HG02798 (cell line): Measurements from ENCODE around the gene TRIM14.
"Not testable (repeated sequence)": the region's sequence is repeated elsewhere in the genome, so short reads cannot be mapped to it uniquely, and the experiment has no call there.

Experiments
- ATAC-seq: cut with Tn5 transposase; IDR thresholded peaks from one replicate; pipeline ENCODE4 v1.9.1; 2021; ENCODE audit warnings: mild to moderate bottlenecking; ENCODE audit not compliant: unreplicated experiment, poor library complexity

Gene TRIM14

DNA sequence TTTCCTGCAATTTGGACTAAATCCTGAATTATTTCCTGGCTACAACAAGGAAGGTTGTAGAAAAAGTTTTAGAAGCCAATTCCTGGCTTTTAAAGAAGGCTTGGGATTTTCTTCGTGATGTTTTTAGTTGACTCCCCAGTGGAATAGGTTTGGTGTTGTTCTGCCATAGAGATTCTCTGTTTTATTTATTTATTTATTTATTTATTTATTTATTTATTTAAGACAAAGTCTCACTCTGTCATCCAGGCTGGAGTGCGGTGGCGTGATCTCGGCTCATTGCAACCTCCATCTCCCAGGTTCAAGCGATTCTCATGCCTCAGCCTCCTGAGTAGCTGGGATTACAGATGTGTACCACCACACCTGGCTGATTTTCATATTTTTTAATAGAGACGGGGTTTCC, 1.9 kb downstream of the TRIM14 start:
- ATAC-seq: not testable (repeated sequence)

DNA sequence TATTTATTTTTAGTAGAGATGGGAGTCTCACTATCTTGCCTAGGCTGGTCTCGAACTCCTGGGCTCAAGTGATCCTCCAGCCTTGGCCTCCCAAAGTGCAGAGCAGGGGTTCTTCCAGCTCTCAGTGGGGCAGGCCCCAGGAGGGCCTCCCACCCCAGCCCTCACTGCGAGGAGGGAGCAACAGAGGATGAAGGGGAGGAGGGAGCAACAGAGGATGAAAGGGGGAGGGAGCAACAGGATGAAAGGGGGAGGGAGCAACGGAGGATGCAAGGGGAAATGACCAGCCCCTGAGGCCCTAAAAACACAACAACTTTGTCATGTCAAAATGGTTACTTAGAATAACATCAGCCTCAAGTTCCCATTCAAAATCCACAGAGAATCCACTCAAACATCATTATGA, 10.0 kb downstream of the TRIM14 start:
- ATAC-seq: no peak

DNA sequence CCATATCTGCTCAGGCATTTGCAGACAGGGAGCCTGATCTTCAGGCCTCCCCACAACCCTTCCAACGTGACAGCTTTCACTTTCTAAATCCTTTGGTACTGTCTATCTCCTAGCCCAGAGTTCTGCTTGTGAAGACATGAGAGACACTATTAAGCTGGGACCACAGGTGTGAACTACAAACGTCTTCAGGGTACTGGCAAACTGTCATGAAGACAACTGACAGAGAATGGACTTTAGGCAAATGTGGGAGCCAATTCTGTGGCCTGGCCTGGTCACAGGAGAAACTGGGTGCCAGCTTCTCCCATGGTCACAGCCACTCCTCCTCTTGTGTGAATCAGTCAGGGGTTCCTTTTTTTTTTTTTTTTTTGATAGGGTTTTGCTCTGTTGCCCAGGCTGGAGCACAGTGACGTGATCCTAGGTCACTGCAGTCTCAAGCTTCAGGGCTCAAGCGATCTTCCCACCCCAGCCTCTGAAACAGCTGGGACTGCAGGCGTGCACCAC, 10.4 kb downstream of the TRIM14 start:
- peak; percentile 77 for ATAC-seq

DNA sequence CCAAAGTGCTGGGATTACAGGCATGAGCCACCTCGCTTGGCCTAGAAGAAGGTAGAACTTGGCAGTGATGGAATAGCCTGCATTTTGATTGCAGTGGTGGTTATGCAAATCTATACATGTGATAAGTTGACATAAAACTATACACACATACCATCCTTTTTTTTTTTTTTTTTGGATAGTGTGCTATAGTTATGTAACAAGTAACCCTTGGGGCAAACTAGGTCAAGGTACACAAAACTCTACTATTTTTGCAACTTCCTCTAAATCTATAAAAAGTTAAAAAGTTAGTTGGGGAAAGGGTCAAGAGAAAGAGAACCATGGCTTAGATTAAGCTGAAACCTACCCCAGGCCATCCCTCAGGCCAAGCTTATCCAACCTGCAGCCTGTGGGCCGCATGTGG, 11.1 kb downstream of the TRIM14 start:
- ATAC-seq: peak; percentile 21

DNA sequence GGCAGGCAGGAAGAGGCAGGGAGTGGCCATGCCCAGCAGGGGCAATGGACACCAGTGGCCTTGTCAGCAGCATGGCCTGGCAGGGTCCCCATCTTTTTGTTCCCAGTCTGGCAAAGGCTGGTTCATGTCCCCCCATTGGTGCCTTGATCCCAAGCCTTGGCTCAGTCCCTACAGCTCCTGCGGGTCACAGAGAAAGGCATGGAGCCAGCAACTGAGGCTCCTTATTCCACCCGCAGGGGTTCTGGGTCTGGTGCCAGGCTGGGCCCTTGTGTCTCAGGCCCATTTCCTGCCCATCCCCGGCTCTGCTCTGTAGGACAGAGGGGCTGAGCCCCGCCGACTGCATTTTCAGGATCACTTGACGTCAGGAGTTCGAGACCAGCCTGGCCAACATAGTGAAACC, 14.0 kb downstream of the TRIM14 start:
- ATAC-seq: no peak

DNA sequence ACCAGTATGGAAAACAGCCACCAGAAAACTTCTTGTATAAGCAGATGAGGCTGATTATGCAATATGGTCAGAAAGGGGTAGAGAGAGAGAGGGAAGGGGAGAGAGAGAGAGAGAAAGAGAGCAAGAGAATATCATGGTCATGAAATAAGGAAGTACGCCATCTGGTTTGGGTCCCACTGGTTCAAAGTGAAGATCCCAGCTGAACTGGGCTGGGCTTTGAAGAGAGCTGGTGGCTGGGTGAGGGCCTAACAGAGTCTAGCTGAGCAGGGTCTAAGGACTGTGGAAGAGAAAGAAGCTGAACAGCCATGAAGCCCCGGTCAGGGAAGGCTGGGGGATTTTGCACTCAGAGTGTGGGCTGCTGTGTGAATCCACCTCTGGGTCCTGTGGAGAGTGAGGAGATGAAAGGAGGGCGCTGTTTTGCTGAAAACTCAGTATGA, 14.6 kb downstream of the TRIM14 start:
- no peak for ATAC-seq

DNA sequence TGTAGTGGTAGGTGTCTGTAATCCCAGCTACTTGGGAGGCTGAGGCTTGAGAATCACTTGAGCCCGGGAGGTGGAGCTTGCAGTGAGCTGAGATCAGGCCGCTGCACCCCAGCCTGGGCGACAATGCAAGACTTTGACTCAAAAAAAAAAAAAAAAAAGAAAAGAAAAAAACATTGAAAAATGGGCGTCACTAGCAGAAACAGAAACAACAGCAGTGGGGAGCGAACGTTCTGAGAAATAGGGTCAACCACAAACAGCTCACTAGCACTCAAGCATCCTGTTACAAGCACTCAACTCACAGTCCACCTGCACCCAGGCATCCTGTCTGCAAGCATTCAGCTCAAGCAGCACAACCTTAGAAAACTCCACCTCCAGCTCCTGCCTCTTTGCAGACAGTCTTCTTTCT, 17.2 kb downstream of the TRIM14 start:
- peak; percentile 98 for ATAC-seq

DNA sequence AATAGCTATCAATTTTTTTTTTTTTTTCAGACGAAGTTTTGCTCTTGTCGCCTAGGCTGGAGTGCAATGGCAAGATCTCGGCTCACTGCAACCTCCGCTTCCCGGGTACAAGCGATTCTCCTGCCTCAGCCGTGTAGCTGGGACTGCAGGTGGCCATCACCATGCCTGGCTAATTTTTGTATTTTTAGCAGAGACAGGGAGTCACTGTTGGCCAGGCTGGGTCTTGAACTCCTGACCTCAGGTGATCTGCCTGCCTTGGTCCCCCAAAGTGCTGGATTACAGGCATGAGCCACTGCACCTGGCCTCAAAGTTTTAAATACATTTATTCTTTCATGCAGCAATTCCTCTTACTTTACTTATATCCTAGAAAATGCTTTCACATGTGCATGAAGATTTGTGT, 17.6 kb downstream of the TRIM14 start:
- ATAC-seq: no peak

DNA sequence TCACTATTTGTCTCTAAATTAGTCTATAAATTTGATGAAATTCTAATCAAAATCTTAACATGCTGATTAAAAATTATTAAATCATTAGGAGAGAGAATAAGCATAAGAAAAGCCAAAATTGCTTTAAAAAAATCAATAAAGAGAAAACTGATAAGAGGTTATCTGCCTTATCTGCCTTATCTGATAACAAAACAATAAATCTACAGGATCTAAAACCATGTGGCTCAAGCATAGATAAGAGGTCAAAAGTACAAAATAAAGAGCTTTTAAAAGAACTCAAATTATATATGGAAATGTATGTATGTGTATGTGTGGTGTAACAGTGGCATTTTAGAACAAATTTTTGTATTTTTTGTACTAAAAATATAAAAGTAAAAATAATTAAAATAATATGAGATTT, 18.6 kb downstream of the TRIM14 start:
- ATAC-seq: no peak

DNA sequence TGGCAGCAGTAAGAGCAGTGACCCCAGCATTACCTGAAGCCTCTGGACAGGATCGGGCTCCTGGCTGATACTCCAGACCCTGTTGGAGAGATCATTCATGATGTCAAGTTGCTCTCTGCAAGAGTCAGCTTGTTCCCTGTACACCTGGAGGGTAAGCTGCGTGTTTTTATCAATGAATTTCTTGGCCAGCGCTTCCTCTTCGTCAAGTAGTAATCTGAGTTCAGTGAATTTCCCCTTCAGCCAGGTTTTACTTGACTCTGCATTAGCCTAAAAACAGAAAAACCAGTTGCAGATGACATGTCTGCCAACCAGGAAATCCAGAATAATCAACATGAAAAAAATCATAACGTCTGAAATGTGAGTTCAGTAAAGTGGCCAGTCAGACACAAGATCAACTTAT, 19.1 kb downstream of the TRIM14 start:
- no peak for ATAC-seq

DNA sequence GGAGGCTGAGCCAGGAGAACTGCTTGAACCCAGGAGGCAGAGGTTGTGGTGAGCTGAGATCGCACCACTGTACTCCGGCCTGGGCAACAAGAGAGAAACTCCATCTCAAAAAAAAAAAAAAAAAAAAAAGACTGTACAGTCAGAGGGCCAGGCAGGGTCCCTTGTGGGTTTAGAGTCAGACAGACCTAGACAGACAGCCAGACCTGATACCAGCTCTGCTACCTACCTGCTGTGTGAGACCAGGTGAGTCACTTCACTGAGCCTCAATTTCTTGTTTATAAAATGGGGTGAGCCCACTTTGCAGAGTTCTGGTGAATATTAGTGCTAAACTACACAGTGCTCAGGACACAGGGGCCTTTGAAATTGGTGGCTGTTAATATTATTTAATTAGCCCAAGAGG, 19.7 kb downstream of the TRIM14 start:
- ATAC-seq: no peak

DNA sequence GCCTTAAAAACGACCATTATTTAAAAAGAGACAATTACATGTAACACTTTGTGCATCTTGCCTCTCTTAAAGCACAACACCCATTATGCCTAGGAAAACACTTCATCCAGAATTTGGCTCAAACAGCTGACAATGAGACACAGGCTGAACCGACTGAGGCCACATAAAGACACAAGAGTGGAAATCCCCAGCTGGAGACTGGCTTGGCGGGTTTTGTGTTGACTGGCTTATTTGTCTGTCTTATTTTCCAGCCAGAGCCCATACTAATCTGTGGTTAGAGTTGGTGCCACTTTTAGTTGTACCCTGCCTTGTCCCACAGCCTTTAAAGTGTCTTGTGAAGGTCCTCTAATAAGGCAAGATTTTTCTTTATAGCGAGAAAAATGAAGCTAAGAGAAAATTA, 21.2 kb downstream of the TRIM14 start:
- no peak for ATAC-seq

DNA sequence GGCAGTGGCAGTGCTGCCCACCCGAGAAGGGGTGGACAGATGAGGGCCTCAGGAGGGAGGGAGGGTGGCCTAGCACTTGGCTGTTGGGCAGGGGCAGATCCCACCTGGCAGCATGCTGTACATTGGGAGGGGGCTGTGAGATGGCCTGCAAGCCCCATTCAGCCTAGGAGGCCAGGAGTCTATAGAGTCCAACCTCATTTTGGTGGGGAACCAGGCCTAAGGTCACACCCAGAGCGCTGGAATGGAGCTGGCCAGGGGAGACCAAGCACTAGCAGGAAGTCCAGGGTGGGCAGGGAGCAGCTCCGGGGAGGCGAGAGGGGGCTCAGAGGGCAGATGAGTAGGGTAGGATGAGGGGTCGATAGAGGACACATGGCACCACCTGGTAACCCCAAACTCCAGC, 22.9 kb downstream of the TRIM14 start:
- no peak for ATAC-seq

DNA sequence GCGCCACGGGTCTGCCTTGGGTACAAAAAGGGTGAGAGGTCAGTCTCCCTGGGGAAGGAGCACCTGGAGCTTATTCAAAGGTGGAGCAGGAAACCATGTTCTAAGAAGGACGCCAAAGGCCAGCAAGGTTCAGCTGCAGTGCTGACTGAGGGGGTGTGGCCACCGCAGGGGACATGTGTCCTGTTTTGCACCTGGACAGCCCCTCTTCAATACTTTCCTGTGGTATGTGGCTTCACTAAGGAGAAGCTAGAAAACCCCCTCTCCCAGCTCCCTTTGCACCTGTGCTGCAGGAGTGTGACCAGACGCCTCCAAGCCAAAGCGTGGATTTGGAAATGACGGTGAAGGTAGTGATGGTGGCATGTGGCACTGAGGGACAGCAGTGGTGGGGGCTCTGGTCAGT, 23.6 kb downstream of the TRIM14 start:
- no peak for ATAC-seq

DNA sequence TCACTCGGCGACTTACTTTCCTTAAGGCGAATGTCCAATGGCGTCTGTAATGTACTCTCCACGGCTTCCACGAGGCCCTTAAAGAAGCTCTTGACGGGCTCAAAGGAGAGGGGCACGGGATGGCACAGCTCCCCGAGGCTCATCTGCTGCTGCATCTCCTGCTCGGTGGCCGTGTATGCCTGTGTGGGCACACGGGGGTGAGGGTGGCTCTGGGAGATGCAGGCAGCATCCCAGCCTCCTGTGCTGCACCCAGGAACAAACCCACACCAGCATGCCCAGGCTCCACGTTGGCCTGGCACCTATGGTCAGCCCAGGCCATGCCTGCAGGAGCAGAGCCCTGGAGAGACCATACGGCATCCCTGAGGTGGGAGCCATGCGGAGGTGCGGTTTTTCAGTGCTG, 24.2 kb downstream of the TRIM14 start:
- no peak for ATAC-seq

DNA sequence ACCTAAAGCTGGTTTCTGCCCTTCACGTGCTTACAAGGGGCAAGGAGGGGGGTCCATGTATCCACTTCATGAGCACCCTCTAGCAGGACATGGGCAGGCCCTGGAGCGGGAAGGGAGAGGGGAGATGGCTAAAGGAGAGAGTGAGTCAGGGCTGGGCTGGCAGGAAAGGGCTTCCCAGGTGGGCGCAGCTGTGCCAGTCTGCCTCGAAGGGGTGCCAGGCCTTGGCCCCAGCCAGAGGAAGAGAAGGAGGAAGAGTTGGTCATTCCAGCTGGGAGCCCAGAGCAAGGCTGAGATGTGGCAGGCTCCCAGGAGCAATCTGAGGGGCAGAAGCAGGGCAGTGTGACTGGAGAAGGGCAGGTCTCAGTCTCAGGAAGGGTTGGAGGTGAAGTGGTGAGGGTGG, 24.7 kb downstream of the TRIM14 start:
- ATAC-seq: no peak

DNA sequence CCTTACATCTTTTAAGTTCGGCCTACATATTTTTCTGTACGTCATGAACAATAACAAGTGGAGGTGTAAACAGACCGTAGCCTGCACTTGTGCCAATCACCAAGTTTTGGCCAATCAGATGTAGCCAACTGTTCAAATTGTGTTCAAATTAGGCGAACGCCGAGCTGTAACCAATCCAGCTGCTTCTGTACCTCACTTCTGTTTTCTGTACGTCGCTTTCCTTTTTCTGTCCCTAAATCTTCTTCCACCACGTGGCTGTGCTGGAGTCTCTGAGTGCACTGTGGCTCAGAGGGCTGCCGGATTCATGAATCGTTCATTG, 26.4 kb downstream of the TRIM14 start:
- ATAC-seq: no peak

DNA sequence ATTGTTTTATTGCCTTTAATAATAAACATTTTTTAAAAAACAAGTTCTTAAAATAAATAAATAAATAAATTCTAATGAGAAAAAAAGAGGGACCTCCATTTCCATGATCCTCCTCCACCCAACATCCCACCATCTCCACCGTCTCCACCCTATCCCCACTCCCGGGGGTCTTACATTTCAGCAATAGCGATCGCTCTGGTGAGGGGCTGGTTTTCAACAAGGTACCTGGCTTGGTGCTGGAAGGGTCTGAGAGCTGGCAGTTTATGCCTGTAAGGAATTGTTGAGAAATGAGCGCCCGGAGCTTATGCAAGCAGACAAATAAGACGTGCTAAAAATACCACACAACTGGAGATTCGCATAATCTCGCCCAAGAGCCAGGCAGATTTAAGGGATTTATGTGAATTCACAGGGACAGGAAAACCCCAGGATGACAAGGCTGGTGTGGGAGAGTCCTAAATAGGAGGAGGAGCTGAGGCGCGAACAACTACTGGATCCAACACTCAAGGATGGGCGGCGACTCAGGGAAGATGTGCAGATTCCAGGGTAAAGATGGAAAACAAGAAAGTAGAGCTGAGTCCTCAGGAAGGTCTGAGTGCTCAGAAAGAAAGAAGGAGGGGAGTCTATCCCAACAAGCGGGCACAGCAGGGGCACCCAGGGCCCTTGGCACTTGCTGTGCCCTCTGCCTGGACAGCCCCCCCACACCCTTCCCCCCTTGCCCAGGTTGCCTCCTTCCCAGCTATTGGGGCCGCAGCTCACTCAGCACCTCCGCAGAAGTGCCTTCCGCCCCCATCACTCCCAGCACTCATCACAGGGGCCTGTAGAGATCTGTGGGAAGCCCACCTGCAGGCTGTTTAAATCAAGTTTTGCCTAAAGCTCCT, 27.0 kb downstream of the TRIM14 start:
- ATAC-seq: no peak

DNA sequence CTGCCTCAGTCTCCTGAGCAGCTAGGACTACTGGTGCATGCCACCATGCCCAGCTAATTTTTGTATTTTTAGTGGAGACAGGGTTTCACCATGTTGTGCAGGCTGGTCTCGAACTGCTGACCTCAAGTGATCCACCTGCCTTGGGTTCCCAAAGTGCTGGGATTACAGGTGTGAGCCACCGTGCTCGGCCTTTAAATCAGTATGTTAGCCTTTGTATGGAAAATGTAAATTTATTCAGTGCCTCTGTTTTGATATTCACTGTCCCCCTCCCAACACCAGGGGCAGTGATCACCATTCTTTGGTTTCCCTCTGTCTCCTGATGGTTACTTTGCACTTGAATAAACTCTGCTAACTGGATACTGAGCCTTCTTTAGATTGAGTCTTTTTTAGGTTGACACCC, 28.3 kb downstream of the TRIM14 start:
- ATAC-seq: not testable (repeated sequence)

DNA sequence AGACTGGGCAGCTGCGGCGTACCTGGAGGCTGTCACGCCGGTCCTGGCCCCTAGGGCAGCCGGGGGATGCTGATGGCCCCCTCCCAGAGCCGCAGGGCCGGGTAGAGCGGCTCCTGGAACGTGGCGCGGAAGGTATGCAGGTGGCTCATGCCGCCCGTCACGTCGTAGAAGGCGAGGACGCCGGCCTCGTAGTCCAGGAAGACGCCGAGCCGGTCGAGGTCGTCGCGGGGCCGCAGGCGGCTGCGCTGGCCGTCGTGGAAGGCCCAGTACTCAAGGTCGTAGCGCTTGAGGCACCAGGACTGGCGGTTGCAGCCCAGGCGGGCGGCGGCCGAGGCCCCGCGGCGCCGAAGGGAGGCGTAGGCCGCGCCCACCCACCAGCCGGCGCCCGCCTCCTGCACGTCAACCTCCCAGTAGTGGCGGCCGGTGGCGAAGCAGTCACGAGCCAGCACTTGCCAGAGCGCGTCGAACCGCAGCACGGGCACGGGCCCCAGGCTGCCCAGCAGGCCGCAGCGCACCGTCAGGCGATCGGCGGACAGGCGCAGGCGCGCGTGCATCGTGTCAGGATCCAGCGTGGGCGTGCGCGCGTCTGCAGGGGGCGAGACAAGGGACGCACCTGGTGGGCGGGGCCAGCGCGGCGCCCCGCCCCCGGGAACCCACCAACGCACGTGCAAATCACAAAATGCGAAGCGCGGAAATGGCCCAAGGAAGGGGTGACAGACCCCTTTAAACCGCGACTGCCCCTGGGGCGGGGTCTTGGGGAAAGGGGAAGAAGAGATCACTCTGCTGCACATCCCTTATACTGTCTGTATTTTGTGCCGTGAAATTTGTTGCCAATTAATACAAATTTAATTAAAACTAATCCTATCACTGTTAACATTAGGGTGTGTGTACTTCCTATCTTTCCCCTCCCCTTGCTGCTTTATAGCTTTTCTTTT, 31.3 kb downstream of the TRIM14 start:
- peak; percentile 39 for ATAC-seq

DNA sequence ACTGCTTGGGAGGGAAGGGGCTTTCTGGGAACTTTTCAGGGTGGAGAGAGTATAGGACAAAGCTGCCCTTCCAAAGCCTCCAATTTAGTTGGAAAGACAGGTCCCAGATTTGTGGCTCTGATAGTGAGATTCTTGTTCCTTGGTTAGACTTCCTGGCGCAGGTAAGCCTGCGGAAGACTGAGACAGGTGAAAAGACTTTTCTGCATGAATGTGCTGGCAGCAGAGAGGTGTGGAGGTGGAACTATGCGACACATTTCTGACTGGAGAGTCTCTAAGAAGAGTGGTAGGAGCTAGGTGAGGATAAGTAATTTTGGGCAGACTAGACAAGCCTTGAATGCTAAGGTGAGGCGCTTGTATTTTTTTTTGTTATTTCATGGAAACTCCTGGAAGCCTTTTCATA, 32.6 kb downstream of the TRIM14 start:
- no peak for ATAC-seq
